Left ventricle myocardium superior (tissue), 1 donor: ENCODE data around the gene BMP10. TPM values are rescaled to one million over a fixed set of nuclear protein-coding genes. Genes with fewer than 3 reads are reported as not detected.

Experiments used
- ATAC-seq: fragments of 200-7000 bp; cut with Tn5 transposase; one replicate; pipeline ENCODE4 v1.9.1; 2020; ENCODE audit warnings: mild to moderate bottlenecking, moderate library complexity
- DNase-seq: peaks from one replicate; pipeline ENCODE4 v3.0.0-alpha.2; 2020
- intact Hi-C: fragments of 100-400 bp; cut with micrococcal nuclease; formaldehyde crosslinking; loops from one replicate; pipeline ENCODE4 v1.11.0; 2022
- total RNA-seq: library from RNA; stranded (reverse); fragmentation: NEBNext Ultra II Directional; extraction: Animal tissue kit (Norgen Biotek cat#: 25700); gene quantifications from one replicate; pipeline ENCODE4 v1.2.1, GENCODE V29; 2021
- donor health status: DM: no; HTN: yes; CAD: no; lungs with severe emphysema.

The BMP10 gene
- total RNA-seq, 1 donor from 2014 or later: 0.25 TPM

- no peak for DNase-seq
- ATAC-seq: no peak
- intact Hi-C loops: loop anchor here (10.0 kb wide), 1 partner anchor 55 kb away; no protein-coding TSS in a partner anchor
Measured at GRCh38 chr2:68829749-68830148, 41.4 kb downstream of the BMP10 start.

GRCh38 chr2:68828887-68829708 lies 42.1 kb downstream of the BMP10 start:
- ATAC-seq (peak; percentile 90), DNase-seq (peak; percentile 96)
- intact Hi-C loops: no loop called here

GRCh38 chr2:68827666-68828065 lies 43.5 kb downstream of the BMP10 start:
- ATAC-seq: no peak
- intact Hi-C loops: no loop called here
- DNase-seq: no peak

- ATAC-seq: no peak
- intact Hi-C loops: no loop called here
- DNase-seq: no peak
Measured at GRCh38 chr2:68825866-68826265, 45.3 kb downstream of the BMP10 start.

GRCh38 chr2:68824831-68825230 lies 46.4 kb downstream of the BMP10 start:
- DNase-seq (no peak), ATAC-seq (no peak)
- intact Hi-C loops: no loop called here

- ATAC-seq (peak; percentile 35), DNase-seq (no peak)
- intact Hi-C loops: no loop called here
Measured at GRCh38 chr2:68822207-68822872, 48.9 kb downstream of the BMP10 start.

- no peak for ATAC-seq
- intact Hi-C loops: no loop called here
- no peak for DNase-seq
Measured at GRCh38 chr2:68819556-68819955, 51.6 kb downstream of the BMP10 start.

- DNase-seq (no peak), ATAC-seq (no peak)
- intact Hi-C loops: no loop called here
Measured at GRCh38 chr2:68817306-68817705, 53.9 kb downstream of the BMP10 start.

Other genes starting within 250 kb of the BMP10 start
- gene PROKR1, start 227.8 kb downstream of the BMP10 start, total RNA-seq: not detected
- gene ARHGAP25, start 136.6 kb downstream of the BMP10 start, total RNA-seq: 5.4 TPM
- not detected for gene GKN2, start 81.5 kb upstream of the BMP10 start, total RNA-seq
- gene GKN1, start 103.2 kb upstream of the BMP10 start, total RNA-seq: not detected
- gene ANTXR1, start 141.8 kb upstream of the BMP10 start, total RNA-seq: 28.9 TPM